Keratinocyte (primary cell): Measurements from ENCODE around the gene PLS1. TPM values are rescaled to one million over a fixed set of nuclear protein-coding genes. Genes with fewer than 3 reads are reported as not detected.

Experiments used
- DNase-seq: peaks from one replicate; pipeline ENCODE4 v3.0.0-alpha.2; 2011; ENCODE audit warnings: low read depth, missing footprints, low spot score
- FAIRE-seq: peaks from 2 replicates; lab custom pipeline; 2011; peaks lifted over from hg19 to GRCh38; lab: Jason Lieb, UNC
- H2AFZ ChIP-seq: 2 replicates; pipeline ENCODE4 v1.6.0; 2012; ENCODE audit warnings: low read length, control low read depth, inconsistent platforms; ENCODE audit not compliant: control insufficient read depth
- H3K27ac ChIP-seq: 2 replicates; pipeline ENCODE4 v1.5.1; 2011; ENCODE audit warnings: low read length; ENCODE audit not compliant: control insufficient read depth, insufficient read depth
- H3K27me3 ChIP-seq: 3 replicates; pipeline ENCODE4 v1.6.0; 2011; ENCODE audit warnings: low read length; ENCODE audit not compliant: control insufficient read depth, insufficient read depth; ENCODE audit errors: extremely low read depth
- H3K36me3 ChIP-seq, 2 experiments: 2 replicates in 1 of 2; 3 replicates in 1 of 2; pipeline ENCODE4 v1.5.1; 2011; ENCODE audit warnings: low read length in 2 of 2, mild to moderate bottlenecking in 1 of 2; ENCODE audit not compliant: control insufficient read depth in 2 of 2, insufficient read depth in 2 of 2; ENCODE audit errors: extremely low read depth in 1 of 2
- H3K4me1 ChIP-seq: 3 replicates; pipeline ENCODE4 v1.5.1; 2011; ENCODE audit warnings: low read length; ENCODE audit not compliant: control insufficient read depth, insufficient read depth; ENCODE audit errors: extremely low read depth
- H3K4me2 ChIP-seq: 3 replicates; pipeline ENCODE4 v1.6.0; 2011; ENCODE audit warnings: low read depth, low read length; ENCODE audit not compliant: control insufficient read depth, insufficient read depth; ENCODE audit errors: extremely low read depth
- H3K4me3 ChIP-seq, 3 experiments: fragments of 200-600 bp in 1 of 3; sonication (generic) in 1 of 3; 2 replicates in 2 of 3; 3 replicates in 1 of 3; pipeline ENCODE4 v1.5.1; 2011 to 2016; ENCODE audit warnings: low read length in 3 of 3, mild to moderate bottlenecking in 3 of 3, control low read depth in 2 of 3, inconsistent platforms in 1 of 3, low read depth in 1 of 3, mixed read lengths in 1 of 3, mixed run types in 1 of 3, moderate library complexity in 1 of 3; ENCODE audit not compliant: control insufficient read depth in 2 of 3, insufficient read depth in 2 of 3; ENCODE audit errors: extremely low read depth in 1 of 3
- H3K79me2 ChIP-seq: 2 replicates; pipeline ENCODE4 v1.6.0; 2012; ENCODE audit warnings: low read length; ENCODE audit not compliant: control insufficient read depth, insufficient read depth
- H3K9ac ChIP-seq: 3 replicates; pipeline ENCODE4 v1.6.0; 2011; ENCODE audit warnings: low read length; ENCODE audit not compliant: control insufficient read depth, insufficient read depth; ENCODE audit errors: extremely low read depth
- H3K9me1 ChIP-seq: 3 replicates; pipeline ENCODE4 v1.6.0; 2011; ENCODE audit warnings: low read length; ENCODE audit not compliant: control insufficient read depth, insufficient read depth; ENCODE audit errors: extremely low read depth
- H3K9me3 ChIP-seq: 2 replicates; pipeline ENCODE4 v1.5.1; 2012; ENCODE audit warnings: low read depth, low read length; ENCODE audit not compliant: control insufficient read depth
- H4K20me1 ChIP-seq: 3 replicates; pipeline ENCODE4 v1.6.0; 2011; ENCODE audit warnings: low read length; ENCODE audit not compliant: control insufficient read depth, insufficient read depth; ENCODE audit errors: extremely low read depth
- CTCF ChIP-seq, 3 experiments: IDR thresholded peaks in 1 of 3; conservative IDR thresholded peaks in 1 of 3; optimal IDR thresholded peaks in 1 of 3; 2 replicates in 2 of 3; 3 replicates in 1 of 3; pipeline versions ENCODE3 to v1.5.1; 2011; ENCODE audit warnings: low read length in 3 of 3, mild to moderate bottlenecking in 3 of 3, moderate library complexity in 2 of 3, control low read depth in 1 of 3, inconsistent platforms in 1 of 3; ENCODE audit not compliant: insufficient read depth in 2 of 3; ENCODE audit errors: extremely low read depth in 1 of 3
- EZH2 ChIP-seq: IDR thresholded peaks from one replicate; pipeline ENCODE4 v1.6.1; 2012; ENCODE audit warnings: inconsistent platforms, mild to moderate bottlenecking, low read length, moderate library complexity
- dilution Hi-C: fragments of 300-500 bp; cut with MboI; formaldehyde crosslinking; loops from one replicate; pipeline ENCODE4 v1.7.0; 2020; ENCODE audit warnings: low sequenced_read_pairs; ENCODE audit not compliant: extremely low pct_ligation_motif_present
- polyA plus RNA-seq, 5 experiments: library from polyadenylated mRNA; depleted of rRNA in 3 of 5; stranded (reverse) in 3 of 5; stranded (forward) in 1 of 5; unstranded in 1 of 5; fragments of >200 nt; gene quantifications; 1 replicate in 1 of 5; 2 replicates in 3 of 5; 3 replicates in 1 of 5; pipeline versions ENCODE4 v1.2.1 to v1.2.3, GENCODE V29; 2011 to 2012; ENCODE audit warnings: missing spikeins in 2 of 5, low read depth in 1 of 5, low replicate concordance in 1 of 5

PLS1 gene
- polyA plus RNA-seq, 1 donor (not counting 4 experiments of a cell fraction or from before 2014, with no cell fraction given): 13.9 TPM

- FAIRE-seq (no peak), DNase-seq (no peak)
- Histone ChIP-seq H4K20me1 (no peaks in the 10 kb centered on the region), H3K4me2 (no peak overlapping the region), H3K79me2 (no peaks in the 10 kb centered on the region), H2AFZ (no peak overlapping the region), H3K36me3 (no peaks in the 10 kb centered on the region), H3K27ac (no peak overlapping the region), H3K4me1 (no peaks in the 10 kb centered on the region), H3K9me3 (no peaks in the 10 kb centered on the region), H3K27me3 (no peaks in the 10 kb centered on the region), H3K4me3 (no peak overlapping the region), H3K9me1 (no peaks in the 10 kb centered on the region), H3K9ac (no peak overlapping the region)
- dilution Hi-C loops: no loop called here
- TF ChIP-seq CTCF (optimal IDR thresholded peaks at IDR 0.05 in 1 of 3, IDR thresholded peaks at IDR 0.05 in 1 of 3, conservative IDR thresholded peaks at IDR 0.05 in 1 of 3; ENCODE audit: extremely low read depth in 1 of 3, insufficient read depth in 2 of 3, low read length in 3 of 3): no peak
- TF ChIP-seq EZH2: no peak
Observed at GRCh38 chr3:142664311-142664710, 68.1 kb downstream of the PLS1 start.

DNA sequence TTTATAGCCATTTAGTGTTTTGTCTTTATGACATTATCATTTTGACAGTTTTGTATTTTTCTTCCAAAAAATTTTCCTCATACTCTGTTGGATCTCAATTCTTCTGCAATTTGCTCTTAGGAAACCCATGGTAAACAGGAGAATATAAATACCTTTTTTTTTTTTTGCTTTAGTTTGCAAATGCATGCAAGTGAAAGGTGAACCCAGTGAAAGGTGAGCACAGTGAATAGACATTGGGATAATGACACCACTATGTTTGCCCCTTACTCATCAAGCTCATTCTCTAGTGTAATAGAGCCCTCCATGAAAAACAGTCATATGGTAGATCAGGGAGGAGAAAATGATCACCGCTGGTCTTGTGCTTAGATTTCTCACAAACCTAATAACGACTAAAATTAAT, 68.6 kb downstream of the PLS1 start:
- H3K79me2 ChIP-seq: no peaks in the 10 kb centered on the region
- no peaks in the 10 kb centered on the region for H3K9me3 ChIP-seq
- dilution Hi-C loops: no loop called here
- no peak overlapping the region for H3K4me2 ChIP-seq
- no peaks in the 10 kb centered on the region for H3K4me1 ChIP-seq
- H3K9ac ChIP-seq: no peak overlapping the region
- H3K4me3 ChIP-seq: no peak overlapping the region
- TF ChIP-seq CTCF (optimal IDR thresholded peaks at IDR 0.05 in 1 of 3, IDR thresholded peaks at IDR 0.05 in 1 of 3, conservative IDR thresholded peaks at IDR 0.05 in 1 of 3; ENCODE audit: extremely low read depth in 1 of 3, insufficient read depth in 2 of 3, low read length in 3 of 3) (no peak), EZH2 (no peak)
- H2AFZ ChIP-seq: no peak overlapping the region
- H3K27me3 ChIP-seq: no peaks in the 10 kb centered on the region
- no peaks in the 10 kb centered on the region for H3K9me1 ChIP-seq
- no peak for DNase-seq
- no peak overlapping the region for H3K27ac ChIP-seq
- no peaks in the 10 kb centered on the region for H4K20me1 ChIP-seq
- no peak for FAIRE-seq
- no peaks in the 10 kb centered on the region for H3K36me3 ChIP-seq
